Fibroblast of the conjunctiva (primary cell): ENCODE results near the gene BTBD16.

ENCODE experiments used
- DNase-seq: peaks from one replicate; pipeline ENCODE4 v3.0.0-alpha.2; 2010; ENCODE audit warnings: low read depth

Gene BTBD16

DNA sequence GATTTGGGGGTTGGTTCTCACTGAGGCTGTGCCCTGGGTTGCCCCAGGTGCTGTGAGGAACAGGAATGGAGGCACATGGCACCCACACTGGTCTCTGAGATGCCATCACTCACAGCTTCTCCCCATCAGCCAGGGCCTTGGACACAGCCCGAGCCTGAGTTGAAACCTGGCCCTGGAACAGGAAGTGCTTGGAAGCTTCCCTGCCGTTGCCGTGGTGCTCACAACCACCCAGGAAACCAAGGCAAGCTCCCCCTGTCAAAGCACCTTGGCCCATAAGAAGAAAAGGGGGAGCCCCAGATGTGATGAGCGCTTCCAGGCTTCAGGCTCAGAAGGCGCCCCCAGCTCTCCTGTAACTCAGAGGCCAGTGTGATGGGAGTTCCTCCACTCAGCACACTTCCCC is at the start of gene BTBD16:
TSS of gene BTBD16 (plus strand) at position 221 of the 400 bp plus-strand sequence. CDS start 3,786 bp downstream, outside the sequence.
- no peak for DNase-seq

- DNase-seq = no peak
Measured at GRCh38 chr10:122221958-122222357, 49.1 kb upstream of the BTBD16 start.

DNA sequence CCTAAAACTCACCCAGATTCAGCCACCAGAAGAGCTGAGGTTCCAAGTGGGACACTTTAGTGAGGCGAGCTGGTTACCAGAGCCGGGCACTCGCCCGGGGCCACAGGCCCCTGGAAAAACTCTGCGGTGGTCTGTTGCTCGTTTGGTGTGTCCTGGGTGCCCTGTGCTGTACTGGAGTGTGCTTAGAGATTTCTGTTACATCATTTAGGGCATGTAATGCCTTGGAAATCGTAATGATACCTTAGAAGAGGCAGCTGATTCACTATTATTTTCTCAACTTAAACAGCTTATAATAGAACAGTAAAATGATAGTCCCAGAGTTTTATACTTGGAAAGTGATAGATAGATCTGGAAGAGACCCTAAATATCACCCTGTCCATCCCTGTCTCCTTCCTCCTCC is 48.5 kb upstream of the BTBD16 start:
- DNase-seq = no peak

DNA sequence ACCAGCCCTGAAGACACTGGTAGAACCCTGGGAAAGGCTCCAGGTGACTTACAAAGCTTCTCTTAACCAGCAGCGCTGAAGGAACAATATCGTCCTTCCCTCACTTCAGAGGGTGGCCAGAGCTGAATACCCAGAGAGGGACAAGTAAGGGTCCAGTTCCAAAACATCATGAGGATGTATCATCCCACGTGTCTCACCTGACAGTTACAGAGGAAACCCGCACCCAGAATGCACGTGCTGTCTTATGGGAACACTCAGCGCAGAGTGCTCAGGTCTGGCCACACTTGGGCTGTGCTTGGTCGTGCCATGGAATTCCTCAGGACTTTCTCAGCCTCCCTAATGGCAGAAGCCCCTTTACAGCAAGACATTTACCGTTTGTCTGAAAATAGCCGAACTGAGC is 46.9 kb upstream of the BTBD16 start:
- no peak for DNase-seq

DNA sequence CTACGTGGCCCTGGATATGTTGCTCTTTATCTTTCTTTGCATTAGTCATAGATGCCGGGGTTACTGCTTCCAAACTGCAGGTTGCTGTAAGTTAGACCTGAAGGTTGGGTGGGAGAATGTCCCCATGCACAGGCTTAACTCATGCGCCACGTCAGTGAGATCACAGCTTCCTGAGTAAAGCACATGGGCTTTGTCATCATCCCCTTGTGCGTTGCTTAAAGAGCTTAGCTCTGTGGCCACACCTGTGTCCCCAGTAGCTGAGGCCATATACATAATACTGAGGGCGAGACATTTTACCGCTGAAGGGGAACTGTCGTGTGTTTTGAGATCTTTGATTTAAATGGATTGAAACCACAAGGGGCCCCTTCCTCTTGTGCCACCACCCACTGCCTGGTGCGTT is 45.8 kb upstream of the BTBD16 start:
- no peak for DNase-seq

- DNase-seq = no peak
Measured at GRCh38 chr10:122227754-122228153, 43.3 kb upstream of the BTBD16 start.

GRCh38 chr10:122229666-122230065 is 41.4 kb upstream of the BTBD16 start:
- DNase-seq = no peak

DNA sequence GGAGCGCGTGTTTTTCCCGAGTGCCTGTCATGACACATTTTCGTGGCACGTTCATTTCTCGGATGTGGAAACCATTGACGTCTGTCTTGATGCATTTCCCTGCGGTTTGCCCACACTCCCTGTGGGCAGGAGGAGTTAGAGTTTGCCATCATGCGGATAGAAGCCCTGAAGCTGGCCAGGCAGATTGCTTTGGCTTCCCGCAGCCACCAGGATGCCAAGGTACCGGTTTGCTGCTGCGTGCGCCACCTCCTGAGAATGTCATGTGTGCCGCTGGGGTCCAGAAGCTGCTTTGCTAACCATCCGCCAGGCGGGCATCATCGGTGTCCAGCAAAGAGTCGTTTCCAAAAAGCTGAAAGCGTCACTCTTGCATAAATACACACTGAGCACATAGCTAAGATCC is 40.9 kb upstream of the BTBD16 start:
- DNase-seq = no peak

DNA sequence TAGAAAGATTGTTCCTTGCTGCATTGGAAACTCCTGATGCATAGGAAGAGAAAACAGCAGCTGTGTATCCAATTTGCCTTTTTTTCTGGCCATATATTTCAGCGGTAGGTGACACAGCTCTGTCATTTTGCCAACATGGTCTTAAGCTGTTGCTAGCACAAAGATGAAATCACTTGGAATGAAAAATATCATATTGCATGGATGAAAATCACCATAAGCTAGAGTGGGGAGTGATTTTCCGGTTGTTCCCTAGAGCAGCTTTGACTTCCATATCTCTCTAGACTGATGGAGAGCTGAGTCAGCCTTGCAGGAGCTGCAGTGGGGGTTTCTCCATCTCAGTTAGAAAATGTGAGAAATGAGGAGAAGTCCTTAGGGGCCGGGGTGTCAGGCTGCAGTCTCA is 38.3 kb upstream of the BTBD16 start:
- peak; percentile 21 for DNase-seq

GRCh38 chr10:122233857-122234348 is 37.2 kb upstream of the BTBD16 start:
- no peak for DNase-seq

DNA sequence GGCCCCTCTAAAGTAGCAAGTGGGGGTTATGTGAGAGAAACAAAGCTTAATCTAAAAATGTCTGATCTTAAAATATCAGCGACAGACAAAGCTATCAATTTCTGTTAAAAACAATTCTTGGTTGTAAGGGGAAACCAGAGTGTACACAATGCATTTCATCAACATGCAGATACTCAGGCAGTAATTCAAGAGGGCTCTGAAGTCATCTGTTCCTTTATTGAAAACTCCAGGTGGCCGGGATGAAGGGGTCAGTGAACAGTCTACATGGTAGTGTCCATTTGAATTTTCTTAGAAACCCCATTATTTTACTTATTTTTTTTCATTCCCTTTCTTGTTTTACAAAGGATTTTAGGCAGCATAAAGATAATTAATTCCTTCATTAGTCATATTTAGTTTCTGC is 36.7 kb upstream of the BTBD16 start:
- no peak for DNase-seq

DNA sequence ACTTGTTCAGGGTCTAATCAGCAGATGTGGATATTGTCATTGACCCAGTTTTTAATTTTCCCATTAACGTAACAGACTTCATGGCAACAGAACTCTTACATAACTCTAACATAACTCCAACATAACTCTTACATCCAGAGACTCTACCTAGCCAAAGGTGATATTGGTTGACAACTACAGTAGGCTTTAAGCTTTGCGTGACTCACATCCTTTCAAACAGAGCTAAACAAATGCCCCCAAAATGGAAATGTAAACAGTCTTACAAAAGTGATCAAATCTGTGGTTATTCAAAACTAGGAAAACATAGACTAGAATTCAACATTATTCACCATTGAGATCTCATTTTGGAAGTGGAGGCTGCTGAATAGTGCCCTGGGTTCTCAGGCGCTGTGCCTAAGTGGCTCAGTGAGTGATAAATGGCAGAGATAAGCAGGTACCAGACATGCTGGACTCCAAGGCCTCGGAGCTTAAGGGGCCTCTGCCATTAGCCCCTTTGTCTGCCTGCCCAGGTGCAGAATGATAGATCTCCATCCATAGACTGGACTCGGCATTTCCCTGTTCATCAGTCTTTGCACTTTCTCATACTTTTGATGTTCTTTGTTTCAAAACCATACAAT is 34.3 kb upstream of the BTBD16 start:
- no peak for DNase-seq

- DNase-seq = no peak
Measured at GRCh38 chr10:122237331-122237990, 33.6 kb upstream of the BTBD16 start.

GRCh38 chr10:122239578-122240257 is 31.4 kb upstream of the BTBD16 start:
- DNase-seq = peak; percentile 33

DNA sequence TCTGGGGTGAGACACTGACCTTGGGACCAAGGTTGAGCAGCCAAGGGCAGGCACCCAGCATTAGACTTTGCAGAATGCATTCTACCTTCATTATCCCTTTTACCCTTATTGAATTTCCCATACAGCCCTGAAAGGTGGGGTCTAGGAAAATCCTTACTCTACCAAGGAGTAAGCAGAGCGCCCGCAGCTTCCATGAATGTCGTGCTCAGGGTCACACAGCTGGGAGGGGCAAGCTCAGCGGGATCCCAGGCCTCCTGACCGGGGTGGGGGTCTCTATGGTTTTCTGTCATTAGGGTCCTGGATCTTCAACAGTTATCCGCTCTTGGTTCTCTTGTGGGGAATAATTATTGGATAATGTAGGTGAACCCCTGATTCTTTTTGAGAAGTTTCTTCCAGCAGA is 30.7 kb upstream of the BTBD16 start:
- DNase-seq = no peak

DNA sequence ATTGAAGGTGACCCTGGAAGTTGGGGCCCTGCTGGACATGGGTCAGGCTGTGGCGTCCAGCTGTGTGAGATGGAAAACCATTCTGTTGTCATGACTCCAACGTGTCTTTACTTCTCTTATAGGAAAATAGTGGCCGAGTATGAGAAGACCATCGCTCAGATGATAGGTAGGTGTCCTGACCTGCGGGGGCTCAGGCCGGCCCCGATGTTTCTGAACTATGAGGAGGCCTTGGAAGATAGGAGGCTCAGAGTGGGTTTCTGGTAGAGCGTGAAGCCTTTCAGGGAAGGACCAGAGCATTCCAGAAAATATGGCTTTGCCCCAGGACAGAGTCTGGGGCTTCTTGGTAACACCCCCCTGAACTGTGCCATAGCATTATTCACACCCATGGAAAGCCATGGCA is 29.3 kb upstream of the BTBD16 start:
- DNase-seq = no peak

GRCh38 chr10:122243550-122243949 is 27.5 kb upstream of the BTBD16 start:
- DNase-seq = peak; percentile 60

GRCh38 chr10:122244001-122244975 is 26.8 kb upstream of the BTBD16 start:
- no peak for DNase-seq

- no peak for DNase-seq
Measured at GRCh38 chr10:122245136-122245535, 26.0 kb upstream of the BTBD16 start.

DNA sequence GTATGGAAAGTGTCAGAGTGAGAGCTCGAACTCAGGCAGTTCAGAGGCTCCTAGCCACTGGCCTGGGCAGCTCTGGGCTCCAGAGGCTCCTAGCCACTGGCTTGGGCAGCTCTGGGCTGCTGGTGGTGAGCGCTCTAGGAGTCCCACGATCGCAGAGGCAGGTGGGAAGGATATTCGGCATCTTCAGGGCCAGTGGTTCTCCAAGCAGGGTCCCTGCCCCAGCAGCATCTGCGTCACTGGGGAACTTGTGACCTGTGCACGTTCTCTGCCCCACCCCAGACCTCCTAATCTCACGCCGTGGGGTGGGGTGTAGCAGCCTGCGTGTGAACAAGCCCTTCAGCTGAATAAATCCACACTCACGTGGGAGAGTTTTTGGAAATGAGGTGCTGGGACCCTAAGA is 25.2 kb upstream of the BTBD16 start:
- DNase-seq = no peak

- no peak for DNase-seq
Measured at GRCh38 chr10:122246830-122247520, 24.1 kb upstream of the BTBD16 start.
